Glomerular visceral epithelial cell (primary cell): ENCODE results near the gene SLC39A12.

Experiments
- DNase-seq: peaks from one replicate; pipeline ENCODE4 v3.0.0-alpha.2; 2016; ENCODE audit errors: extremely low spot score

SLC39A12 gene

DNA sequence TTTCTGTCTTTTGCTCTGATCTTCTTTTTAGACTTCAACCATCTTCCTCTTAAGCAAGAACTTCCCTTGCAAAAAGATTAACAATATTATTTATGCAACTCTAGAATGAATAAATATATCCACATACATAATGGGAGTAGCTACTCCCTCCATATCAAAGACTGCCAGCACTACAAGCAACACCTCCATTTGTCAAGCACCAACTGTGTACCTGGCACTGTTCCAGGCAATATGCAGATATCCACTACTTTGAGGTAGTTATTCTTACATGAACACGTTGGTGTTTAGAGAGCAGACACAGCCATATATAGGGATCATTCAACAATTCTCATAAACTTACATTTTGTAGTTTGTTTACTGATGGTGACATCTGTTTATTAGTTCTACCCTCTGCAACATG is 104.9 kb downstream of the SLC39A12 start:
- no peak for DNase-seq

DNA sequence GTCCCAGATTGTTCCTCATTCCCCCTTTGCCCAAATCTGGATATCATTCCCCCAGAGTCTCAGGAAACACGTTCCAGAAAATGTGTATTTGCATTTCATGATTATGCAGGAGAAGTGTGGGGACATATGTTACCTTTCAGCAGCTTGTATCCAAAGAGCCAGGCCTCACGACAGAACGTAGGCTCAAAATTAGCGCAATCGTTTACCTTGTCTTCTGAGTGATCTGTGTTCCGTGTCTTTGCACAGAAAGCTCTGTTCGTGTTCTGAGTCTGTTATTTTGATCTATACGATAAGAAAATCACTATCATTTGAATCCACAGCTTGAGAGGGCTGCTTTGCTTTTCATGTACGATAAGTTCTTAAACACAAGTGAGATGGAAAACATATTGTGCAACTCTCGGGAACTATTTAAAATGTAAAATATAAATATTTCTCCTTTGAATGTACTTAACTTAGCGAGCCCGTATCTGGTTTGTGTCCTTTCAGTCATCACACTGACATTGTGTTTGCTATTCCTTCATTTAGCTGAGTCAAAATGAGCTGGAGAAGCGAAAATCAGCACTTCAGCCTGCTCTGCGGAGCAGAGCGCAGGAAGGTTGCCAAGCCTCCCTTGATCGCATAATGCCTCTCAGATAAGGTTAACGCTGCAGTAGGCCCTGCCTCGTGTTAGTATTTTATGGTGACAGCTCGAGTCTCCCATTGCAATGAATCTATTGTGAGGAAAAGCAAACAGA is 108.3 kb downstream of the SLC39A12 start:
- no peak for DNase-seq

DNA sequence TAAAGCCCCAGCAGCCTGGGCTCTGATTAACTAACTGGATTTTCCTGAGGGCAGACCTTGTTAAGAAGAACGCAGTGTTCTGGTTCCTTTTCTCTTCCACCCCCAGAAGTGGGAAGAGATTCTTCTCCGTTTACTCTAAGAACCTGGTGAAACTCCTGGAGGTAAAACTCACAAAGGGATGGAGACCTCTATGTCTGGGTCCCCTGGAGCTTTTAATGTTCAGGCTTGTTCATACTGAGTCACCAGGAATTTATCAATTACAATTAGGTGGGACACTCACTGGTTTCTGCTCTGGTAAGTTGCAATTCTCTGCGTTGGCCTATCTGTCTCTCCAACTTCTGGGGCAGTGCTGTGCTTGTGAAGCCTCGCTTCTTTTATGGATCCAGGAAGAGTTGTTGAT is 115.2 kb downstream of the SLC39A12 start:
- peak; percentile 78 for DNase-seq

DNA sequence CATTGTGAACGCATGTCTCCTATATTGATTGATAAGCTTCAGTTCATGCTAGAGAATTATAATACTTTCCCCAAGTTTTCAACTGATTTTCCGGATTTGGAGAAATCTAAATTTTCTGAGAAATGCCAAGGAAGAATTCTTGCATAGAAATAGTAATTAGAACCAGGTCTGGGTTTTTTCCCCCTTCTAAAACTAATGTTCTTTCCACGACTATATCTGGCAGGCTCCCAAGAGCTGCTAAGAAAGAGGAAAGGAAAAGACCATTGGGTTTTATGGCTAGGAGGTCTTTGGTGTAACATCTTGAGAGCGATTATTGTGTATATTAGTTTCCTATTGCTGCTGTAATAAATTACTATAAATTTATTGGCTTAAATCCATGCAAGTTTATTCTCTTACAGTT is 116.7 kb downstream of the SLC39A12 start:
- no peak for DNase-seq

DNA sequence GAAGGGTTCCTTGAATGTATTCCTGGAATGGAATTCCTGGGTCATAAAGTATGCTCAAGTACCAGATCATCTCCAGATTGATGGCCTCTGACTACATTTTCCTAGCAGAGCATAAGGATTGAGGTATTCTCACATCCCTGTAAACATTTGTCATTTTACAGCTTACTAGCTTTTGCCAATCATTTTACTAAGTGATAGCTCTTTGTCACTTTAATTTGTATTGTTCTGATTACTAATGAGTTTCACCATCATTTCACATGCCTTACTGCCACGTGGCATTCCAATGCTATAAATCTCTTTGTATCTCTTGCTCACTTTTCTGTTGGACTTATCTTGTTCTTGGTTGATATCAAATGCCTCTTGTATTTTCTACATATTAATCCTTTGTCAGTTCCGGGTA is 119.9 kb downstream of the SLC39A12 start:
- DNase-seq = no peak

DNA sequence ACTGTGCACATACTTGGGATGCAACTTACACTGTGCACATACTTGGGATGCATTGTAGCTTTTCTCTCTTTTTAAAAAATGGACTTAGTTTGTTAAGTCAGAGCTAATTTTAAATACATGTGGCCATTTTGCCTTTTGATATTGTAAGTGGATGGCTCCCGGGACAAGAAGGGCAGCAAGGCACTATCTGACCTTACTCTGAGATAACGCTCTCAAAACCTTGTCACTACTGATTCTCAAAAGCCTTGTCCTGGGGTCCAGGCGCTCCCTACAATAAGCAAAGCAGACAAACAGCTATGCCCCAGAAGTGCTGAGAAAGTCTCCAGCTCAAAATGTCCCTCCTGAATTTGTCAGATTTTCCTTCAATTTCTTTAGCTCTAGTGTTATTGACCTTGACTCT is 121.6 kb downstream of the SLC39A12 start:
- no peak for DNase-seq

DNA sequence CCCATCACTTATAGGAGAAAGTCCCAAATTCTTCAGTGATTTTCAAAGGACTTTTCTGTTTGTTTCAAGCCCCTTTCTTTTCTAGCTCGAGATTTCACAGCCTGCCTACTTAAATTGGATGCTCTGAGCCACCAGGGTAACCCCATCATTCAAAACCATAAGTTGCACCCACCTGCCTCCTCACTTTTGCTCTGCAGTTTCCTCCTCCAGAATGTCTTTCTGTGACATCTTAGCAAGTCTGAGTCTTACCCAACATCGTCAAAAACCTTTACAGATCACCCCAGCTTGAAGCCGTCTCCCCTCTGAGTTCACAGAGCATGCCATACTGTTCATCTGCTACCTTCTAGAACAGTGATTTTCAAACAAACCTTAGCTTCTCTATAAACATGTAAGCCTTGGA is 124.2 kb downstream of the SLC39A12 start:
- no peak for DNase-seq

DNA sequence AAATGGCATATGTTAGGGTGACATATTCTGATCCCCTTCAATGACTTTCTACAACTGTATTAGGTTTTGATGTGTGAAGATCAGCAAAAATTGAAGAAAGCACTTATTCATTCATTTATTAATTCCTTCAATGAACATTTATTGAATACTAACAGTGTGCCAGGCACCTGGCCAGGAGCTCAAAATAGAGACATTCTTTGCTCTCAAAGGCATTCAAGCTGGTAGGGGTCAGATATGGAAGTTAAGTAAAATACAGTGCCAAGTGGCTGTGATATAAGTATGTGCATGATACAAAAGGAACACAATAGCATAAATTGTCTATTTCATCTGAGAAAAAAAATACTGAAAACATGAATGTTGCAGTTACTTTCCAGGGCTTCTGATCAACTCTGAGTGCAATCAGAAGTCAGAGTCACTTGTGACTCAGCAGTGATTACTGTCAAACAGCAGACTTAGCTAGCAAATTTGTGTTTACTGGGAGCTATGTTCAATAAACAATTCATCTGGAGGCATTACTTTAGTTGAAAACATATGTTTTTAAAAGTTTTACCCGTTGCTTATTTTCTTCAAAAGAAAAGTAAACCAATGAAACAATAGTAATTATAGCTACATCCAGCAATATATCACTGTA is 128.1 kb downstream of the SLC39A12 start:
- DNase-seq = no peak

DNA sequence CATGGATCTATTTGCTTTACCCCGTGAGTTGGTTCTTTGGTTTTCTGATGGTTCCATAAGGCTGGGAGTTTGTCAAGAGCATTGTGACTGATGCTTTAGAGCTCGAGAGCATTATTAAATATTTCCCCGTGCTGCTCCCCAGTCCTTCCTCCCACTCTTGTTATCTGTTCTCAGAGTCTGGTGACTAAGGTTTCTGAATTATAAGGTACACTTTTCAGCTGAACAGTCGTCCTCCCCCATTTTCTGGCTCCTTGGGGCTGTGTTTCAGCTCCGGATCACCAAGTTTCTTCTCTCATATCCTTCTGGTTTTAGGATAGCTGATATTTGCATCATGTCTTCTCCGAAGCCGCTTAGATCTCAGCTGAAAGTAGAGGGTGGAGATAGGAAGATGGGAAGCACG is 130.7 kb downstream of the SLC39A12 start:
- DNase-seq = no peak

DNA sequence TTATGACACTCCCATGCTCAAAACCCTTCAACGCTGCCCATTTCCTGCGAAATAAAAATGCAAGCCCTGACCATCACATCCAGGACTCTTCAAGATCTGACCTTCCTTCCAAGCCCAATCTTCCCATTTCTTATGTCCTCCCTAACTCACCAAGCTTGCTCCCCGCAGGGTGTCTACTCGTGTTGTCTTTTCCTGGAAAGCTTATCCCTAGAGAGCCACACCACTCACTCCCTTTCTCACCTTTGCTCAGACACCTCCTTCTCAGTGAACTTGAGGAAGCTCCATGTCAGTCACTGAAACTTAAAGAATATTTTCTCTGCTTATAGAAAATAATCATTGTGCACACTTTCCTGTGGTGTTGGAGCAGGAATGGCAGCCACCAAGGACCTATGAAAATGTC is 134.1 kb downstream of the SLC39A12 start:
- DNase-seq = no peak

DNA sequence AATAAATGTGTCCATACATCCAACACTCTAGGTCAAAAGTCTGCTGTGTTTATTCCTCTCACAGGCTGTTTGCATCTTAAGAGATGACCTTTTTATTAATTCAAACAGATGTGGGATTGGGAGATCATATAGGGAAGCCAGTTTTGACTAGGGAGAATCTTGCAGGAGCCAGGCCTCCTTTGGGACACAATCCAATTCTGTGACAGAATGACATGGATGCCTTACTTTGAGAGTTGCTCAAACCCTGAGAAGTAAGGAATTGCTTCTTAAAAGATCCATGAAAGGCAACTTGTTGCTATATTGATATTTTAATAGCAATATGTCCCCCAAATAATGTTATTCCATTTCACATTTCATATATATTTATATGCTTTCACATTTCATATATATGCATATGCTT is 135.0 kb downstream of the SLC39A12 start:
- DNase-seq = no peak

DNA sequence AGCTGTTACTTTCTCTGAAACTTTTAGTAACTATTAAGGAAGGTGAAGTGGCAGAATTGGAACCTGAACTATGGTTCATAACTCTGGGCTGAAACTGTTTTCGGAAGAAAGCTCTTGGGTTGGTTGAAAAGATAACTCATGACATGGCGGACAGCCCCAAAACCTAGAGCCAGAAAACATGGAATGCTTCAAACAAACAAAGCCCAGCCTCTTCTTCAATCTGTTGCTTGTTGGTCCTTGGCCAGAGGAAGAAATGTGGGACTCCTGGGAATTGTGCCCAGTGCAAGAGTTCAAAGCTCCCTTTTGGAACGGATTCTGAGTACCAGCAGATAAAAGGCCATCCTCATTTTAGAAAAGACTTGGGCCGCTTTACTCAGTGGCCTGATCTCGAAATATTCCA is 135.6 kb downstream of the SLC39A12 start:
- no peak for DNase-seq
